Progenitor cell of endocrine pancreas (in vitro differentiated cells): ENCODE measurements around the gene TRPV2. TPM values are rescaled to one million over a fixed set of nuclear protein-coding genes. Genes with fewer than 3 reads are reported as not detected.
A peak's percentile ranks its signal among the peaks of the same experiment; 100 is the strongest.
"Not testable (repeated sequence)": the region's sequence is repeated elsewhere in the genome, so short reads cannot be mapped to it uniquely, and the experiment has no call there.

Experiments
- DNase-seq: peaks from one replicate; pipeline ENCODE4 v3.0.0; 2021; ENCODE audit warnings: low spot score; ENCODE audit not compliant: unreplicated experiment
- H3K27ac Mint-ChIP-seq: 2 replicates; pipeline ENCODE4 v1.8.0; 2021; ENCODE audit warnings: mild to moderate bottlenecking, moderate library complexity, mixed read lengths
- H3K27me3 Mint-ChIP-seq: 2 replicates; pipeline ENCODE4 v1.8.0; 2021; ENCODE audit warnings: mixed read lengths
- H3K36me3 Mint-ChIP-seq: 2 replicates; pipeline ENCODE4 v1.8.0; 2022; ENCODE audit warnings: mixed read lengths; ENCODE audit not compliant: insufficient read depth
- H3K4me1 Mint-ChIP-seq: 2 replicates; pipeline ENCODE4 v1.8.0; 2021; ENCODE audit warnings: low read depth, mixed read lengths
- H3K4me3 Mint-ChIP-seq: 2 replicates; pipeline ENCODE4 v1.8.0; 2021; ENCODE audit warnings: low read depth, mild to moderate bottlenecking, moderate library complexity, mixed read lengths
- H3K9me3 Mint-ChIP-seq: 2 replicates; pipeline ENCODE4 v1.8.0; 2021; ENCODE audit warnings: low read depth, mixed read lengths
- CTCF ChIP-seq: fragments of 200-600 bp; sonication (generic); IDR thresholded peaks from one replicate; pipeline ENCODE4 v1.5.0; 2021; ENCODE audit warnings: antibody characterized with exemption, mild to moderate bottlenecking; ENCODE audit not compliant: unreplicated experiment
- total RNA-seq: library from RNA; stranded (reverse); gene quantifications from 2 replicates; pipeline ENCODE4 v1.2.1, GENCODE V29; 2021

The TRPV2 gene
- total RNA-seq, 1 donor from 2014 or later, result 2.1 TPM

GRCh38 chr17:16439811-16440351, 24.5 kb downstream of the TRPV2 start:
- DNase-seq, result no peak
- Mint-ChIP-seq H3K4me3 (peak overlapping the region; percentile 100), H3K9me3 (no peaks in the 10 kb centered on the region), H3K27ac (peak overlapping the region; percentile 99), H3K27me3 (no peaks in the 10 kb centered on the region), H3K4me1 (peaks cover 39% of the 10 kb centered on the region), H3K36me3 (peaks cover 15% of the 10 kb centered on the region)
- TF ChIP-seq CTCF, result no peak

- Mint-ChIP-seq H3K36me3 (peaks cover 15% of the 10 kb centered on the region), H3K4me3 (peak overlapping the region; percentile 100), H3K27ac (peak overlapping the region; percentile 99), H3K4me1 (peaks cover 39% of the 10 kb centered on the region)
- not testable (repeated sequence) for DNase-seq, H3K9me3 Mint-ChIP-seq, H3K27me3 Mint-ChIP-seq
Observed at GRCh38 chr17:16440354-16440753, 25.0 kb downstream of the TRPV2 start.

GRCh38 chr17:16440901-16441629, 25.7 kb downstream of the TRPV2 start:
- Mint-ChIP-seq H3K36me3 (peaks cover 15% of the 10 kb centered on the region), H3K4me3 (peak overlapping the region; percentile 100), H3K4me1 (peaks cover 40% of the 10 kb centered on the region), H3K27ac (peak overlapping the region; percentile 52), H3K9me3 (no peaks in the 10 kb centered on the region), H3K27me3 (no peaks in the 10 kb centered on the region)
- no peak for TF ChIP-seq CTCF
- no peak for DNase-seq

- no peak for DNase-seq
- Mint-ChIP-seq H3K27me3 (no peaks in the 10 kb centered on the region), H3K27ac (peak overlapping the region; percentile 86), H3K4me3 (peak overlapping the region; percentile 55), H3K4me1 (peaks cover 40% of the 10 kb centered on the region), H3K36me3 (peaks cover 17% of the 10 kb centered on the region), H3K9me3 (no peaks in the 10 kb centered on the region)
- TF ChIP-seq CTCF, result no peak
Observed at GRCh38 chr17:16442141-16442540, 26.8 kb downstream of the TRPV2 start.

GRCh38 chr17:16442594-16443510, 27.5 kb downstream of the TRPV2 start:
- no peak for DNase-seq
- no peaks in the 10 kb centered on the region for H3K9me3 Mint-ChIP-seq
- H3K4me3 Mint-ChIP-seq, result peak overlapping the region; percentile 35
- TF ChIP-seq CTCF, result no peak
- no peaks in the 10 kb centered on the region for H3K27me3 Mint-ChIP-seq
- peak overlapping the region; percentile 86 for H3K27ac Mint-ChIP-seq
- H3K36me3 Mint-ChIP-seq, result peaks cover 19% of the 10 kb centered on the region
- H3K4me1 Mint-ChIP-seq, result peaks cover 39% of the 10 kb centered on the region
